Gastrocnemius medialis (tissue), 4 donors: ENCODE results near the gene SENP1.

Experiments
- POLR2A ChIP-seq, 2 donors: fragments of 450-650 bp; IDR thresholded peaks; one replicate each; pipeline ENCODE4 v1.6.1; 2017; ENCODE audit warnings: antibody characterized with exemption in 2 of 2, mild to moderate bottlenecking in 2 of 2, moderate library complexity in 2 of 2
- TF ChIP-seq, protein P1 (sequence below), 5 experiments: fragments of 450-650 bp in 3 of 5; fragments of 200-600 bp in 2 of 5; sonication (generic) in 2 of 5; IDR thresholded peaks in 4 of 5; conservative IDR thresholded peaks in 1 of 5; 1 replicate in 4 of 5; 2 replicates in 1 of 5; pipeline ENCODE4 v1.5.1; 2016 to 2019; ENCODE audit warnings: antibody characterized with exemption in 5 of 5, mild to moderate bottlenecking in 3 of 5, moderate library complexity in 3 of 5

DNA sequence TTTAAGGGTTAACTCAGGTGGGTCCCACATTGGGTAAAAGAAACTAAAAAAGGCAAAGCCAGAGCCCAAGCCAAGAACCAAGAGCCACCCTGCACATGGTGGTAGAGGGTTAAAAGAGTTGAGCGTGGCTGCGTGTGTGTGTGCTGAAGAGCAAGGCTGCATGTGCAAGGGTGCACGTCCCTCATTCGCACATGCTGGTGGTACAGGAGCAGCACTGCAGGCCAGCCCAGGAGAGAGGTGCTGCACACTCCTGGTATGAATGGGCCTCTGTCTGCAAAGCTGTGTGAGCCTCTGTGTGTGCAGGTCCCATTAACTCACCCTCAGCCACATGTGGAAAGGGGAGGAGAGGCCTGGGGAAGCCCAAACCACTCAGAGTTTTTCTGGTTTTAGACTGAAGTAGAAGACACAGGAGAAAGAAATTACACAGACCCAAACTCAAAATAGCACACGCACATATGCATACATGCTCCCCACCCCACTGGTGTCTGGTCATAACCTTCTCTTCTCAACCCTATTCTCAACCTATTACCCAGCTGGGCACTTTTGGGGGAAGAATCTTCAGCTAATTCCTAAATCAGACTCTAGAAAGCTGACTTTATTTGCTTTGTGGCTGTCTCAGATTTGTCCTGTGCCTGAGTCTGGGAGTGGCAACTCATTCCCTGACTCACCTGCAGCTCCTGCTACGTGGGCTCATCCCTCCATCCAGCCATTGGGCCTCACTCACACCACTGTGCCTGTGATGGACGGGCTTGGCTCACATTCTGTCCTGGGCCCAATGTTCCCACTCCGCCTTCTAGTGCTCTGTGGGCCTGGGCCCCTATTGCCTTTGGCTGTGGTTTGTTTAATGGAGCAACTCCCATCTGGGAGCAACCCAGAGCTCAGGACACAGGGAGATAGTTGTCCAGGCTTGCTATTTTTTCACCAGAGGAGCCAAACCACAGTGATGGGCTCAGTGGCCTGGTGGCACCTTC lies 70.8 kb downstream of the SENP1 start:
- no peak for TF ChIP-seq POLR2A (IDR thresholded peaks at IDR 0.05)
- TF ChIP-seq, protein P1, sequence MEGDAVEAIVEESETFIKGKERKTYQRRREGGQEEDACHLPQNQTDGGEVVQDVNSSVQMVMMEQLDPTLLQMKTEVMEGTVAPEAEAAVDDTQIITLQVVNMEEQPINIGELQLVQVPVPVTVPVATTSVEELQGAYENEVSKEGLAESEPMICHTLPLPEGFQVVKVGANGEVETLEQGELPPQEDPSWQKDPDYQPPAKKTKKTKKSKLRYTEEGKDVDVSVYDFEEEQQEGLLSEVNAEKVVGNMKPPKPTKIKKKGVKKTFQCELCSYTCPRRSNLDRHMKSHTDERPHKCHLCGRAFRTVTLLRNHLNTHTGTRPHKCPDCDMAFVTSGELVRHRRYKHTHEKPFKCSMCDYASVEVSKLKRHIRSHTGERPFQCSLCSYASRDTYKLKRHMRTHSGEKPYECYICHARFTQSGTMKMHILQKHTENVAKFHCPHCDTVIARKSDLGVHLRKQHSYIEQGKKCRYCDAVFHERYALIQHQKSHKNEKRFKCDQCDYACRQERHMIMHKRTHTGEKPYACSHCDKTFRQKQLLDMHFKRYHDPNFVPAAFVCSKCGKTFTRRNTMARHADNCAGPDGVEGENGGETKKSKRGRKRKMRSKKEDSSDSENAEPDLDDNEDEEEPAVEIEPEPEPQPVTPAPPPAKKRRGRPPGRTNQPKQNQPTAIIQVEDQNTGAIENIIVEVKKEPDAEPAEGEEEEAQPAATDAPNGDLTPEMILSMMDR (IDR thresholded peaks at IDR 0.05 in 4 of 5, conservative IDR thresholded peaks at IDR 0.05 in 1 of 5) = no peak
